GM12878 (cell line): ENCODE data around the gene THSD4.

ENCODE experiments used
- BHLHE40 ChIP-seq, 2 experiments: fragments of 450-650 bp in 1 of 2; IDR thresholded peaks; 2 replicates each; pipeline ENCODE4 v1.6.1; 2011 to 2017; ENCODE audit warnings: low read depth in 2 of 2, borderline replicate concordance in 1 of 2, improper control_type of control experiment in 1 of 2, low read length in 1 of 2, mild to moderate bottlenecking in 1 of 2
- CHD2 ChIP-seq: IDR thresholded peaks from 2 replicates; pipeline ENCODE4 v1.6.1; 2011; ENCODE audit warnings: low read depth, low read length, improper control_type of control experiment, borderline replicate concordance
- EZH2 ChIP-seq: IDR thresholded peaks from 2 replicates; pipeline ENCODE4 v1.6.1; 2012; ENCODE audit warnings: low read depth, mild to moderate bottlenecking, control low read depth, inconsistent platforms, low read length, borderline replicate concordance; ENCODE audit not compliant: control insufficient read depth
- JUND ChIP-seq: IDR thresholded peaks from 2 replicates; pipeline ENCODE4 v1.6.1; 2012; ENCODE audit warnings: low read depth, mild to moderate bottlenecking, low read length, improper control_type of control experiment, moderate library complexity
- MXI1 ChIP-seq: fragments of 150-350 bp; IDR thresholded peaks from 2 replicates; pipeline ENCODE4 v1.6.1; 2011; ENCODE audit warnings: low read depth, mild to moderate bottlenecking, inconsistent platforms, low read length, improper control_type of control experiment
- NFYA ChIP-seq: IDR thresholded peaks from 2 replicates; pipeline ENCODE4 v1.6.1; 2011; ENCODE audit warnings: low read depth, mild to moderate bottlenecking, low read length, improper control_type of control experiment, borderline replicate concordance
- NFYB ChIP-seq: IDR thresholded peaks from 2 replicates; pipeline ENCODE4 v1.6.1; 2011; ENCODE audit warnings: low read depth, mild to moderate bottlenecking, low read length, improper control_type of control experiment, moderate library complexity; ENCODE audit not compliant: insufficient read depth
- SRF ChIP-seq, 2 experiments: IDR thresholded peaks; 2 replicates each; pipeline ENCODE4 v1.6.1; 2011; ENCODE audit warnings: low read depth in 2 of 2, low read length in 2 of 2, mild to moderate bottlenecking in 1 of 2, moderate library complexity in 1 of 2
- TCF7 ChIP-seq: IDR thresholded peaks from 2 replicates; pipeline ENCODE4 v1.6.1; 2014; ENCODE audit warnings: antibody characterized with exemption, borderline replicate concordance
- TF ChIP-seq, protein P1 (sequence below): IDR thresholded peaks from 2 replicates; pipeline ENCODE4 v1.6.1; 2012; ENCODE audit warnings: low read length, inconsistent platforms
- TF ChIP-seq, protein P2 (sequence below), 3 experiments: IDR thresholded peaks in 2 of 3; conservative IDR thresholded peaks in 1 of 3; 2 replicates each; pipeline ENCODE4 v1.5.1; 2011; ENCODE audit warnings: low read depth in 3 of 3, low read length in 3 of 3, mild to moderate bottlenecking in 3 of 3, control low read depth in 2 of 3, moderate library complexity in 2 of 3, inconsistent platforms in 1 of 3, mixed read lengths in 1 of 3; ENCODE audit not compliant: control insufficient read depth in 2 of 3, insufficient read depth in 1 of 3; ENCODE audit errors: extremely low read depth in 1 of 3
- TF ChIP-seq, protein P3 (sequence below): IDR thresholded peaks from 2 replicates; pipeline ENCODE4 v1.6.1; 2012; ENCODE audit warnings: mild to moderate bottlenecking, low read depth, low read length

DNA sequence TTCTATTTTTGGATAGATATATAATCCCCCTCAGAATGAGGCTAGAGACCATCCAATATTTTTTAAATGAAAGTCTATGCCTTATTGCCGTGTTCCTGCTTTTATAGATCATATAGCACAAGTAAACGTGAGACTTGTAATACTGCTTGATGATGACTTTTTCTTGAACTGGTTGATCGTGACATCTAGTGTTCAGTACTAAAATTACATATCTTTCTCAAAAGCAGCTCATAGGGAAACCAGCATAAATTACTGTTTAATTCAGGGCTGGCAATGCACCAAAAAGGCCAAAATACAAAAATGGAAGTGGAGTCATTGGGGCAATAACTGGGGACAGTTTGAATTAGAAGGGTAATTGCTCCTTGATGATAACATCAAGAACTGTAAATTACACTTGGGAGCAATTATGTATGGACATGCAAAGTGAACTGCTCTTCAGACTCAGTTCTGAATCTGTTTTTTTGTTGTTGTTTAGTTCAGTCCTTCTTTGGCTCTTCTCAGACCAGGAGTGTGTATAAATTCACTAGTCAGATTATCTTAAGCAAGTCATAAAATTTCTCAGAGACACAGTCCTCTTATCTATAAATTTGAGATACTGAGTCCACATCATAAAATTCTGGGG, 325.3 kb downstream of the THSD4 start:
- TF ChIP-seq, protein P1, sequence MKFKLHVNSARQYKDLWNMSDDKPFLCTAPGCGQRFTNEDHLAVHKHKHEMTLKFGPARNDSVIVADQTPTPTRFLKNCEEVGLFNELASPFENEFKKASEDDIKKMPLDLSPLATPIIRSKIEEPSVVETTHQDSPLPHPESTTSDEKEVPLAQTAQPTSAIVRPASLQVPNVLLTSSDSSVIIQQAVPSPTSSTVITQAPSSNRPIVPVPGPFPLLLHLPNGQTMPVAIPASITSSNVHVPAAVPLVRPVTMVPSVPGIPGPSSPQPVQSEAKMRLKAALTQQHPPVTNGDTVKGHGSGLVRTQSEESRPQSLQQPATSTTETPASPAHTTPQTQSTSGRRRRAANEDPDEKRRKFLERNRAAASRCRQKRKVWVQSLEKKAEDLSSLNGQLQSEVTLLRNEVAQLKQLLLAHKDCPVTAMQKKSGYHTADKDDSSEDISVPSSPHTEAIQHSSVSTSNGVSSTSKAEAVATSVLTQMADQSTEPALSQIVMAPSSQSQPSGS, result no peak
- TF ChIP-seq SRF (IDR thresholded peaks at IDR 0.05; ENCODE audit: low read depth in 2 of 2, low read length in 2 of 2) (no peak), NFYA (no peak), NFYB (no peak), EZH2 (no peak), BHLHE40 (IDR thresholded peaks at IDR 0.05; ENCODE audit: borderline replicate concordance in 1 of 2, low read depth in 2 of 2, low read length in 1 of 2) (no peak), TCF7 (no peak), CHD2 (no peak), JUND (no peak), MXI1 (no peak)
- TF ChIP-seq, protein P2, sequence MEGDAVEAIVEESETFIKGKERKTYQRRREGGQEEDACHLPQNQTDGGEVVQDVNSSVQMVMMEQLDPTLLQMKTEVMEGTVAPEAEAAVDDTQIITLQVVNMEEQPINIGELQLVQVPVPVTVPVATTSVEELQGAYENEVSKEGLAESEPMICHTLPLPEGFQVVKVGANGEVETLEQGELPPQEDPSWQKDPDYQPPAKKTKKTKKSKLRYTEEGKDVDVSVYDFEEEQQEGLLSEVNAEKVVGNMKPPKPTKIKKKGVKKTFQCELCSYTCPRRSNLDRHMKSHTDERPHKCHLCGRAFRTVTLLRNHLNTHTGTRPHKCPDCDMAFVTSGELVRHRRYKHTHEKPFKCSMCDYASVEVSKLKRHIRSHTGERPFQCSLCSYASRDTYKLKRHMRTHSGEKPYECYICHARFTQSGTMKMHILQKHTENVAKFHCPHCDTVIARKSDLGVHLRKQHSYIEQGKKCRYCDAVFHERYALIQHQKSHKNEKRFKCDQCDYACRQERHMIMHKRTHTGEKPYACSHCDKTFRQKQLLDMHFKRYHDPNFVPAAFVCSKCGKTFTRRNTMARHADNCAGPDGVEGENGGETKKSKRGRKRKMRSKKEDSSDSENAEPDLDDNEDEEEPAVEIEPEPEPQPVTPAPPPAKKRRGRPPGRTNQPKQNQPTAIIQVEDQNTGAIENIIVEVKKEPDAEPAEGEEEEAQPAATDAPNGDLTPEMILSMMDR (IDR thresholded peaks at IDR 0.05 in 2 of 3, conservative IDR thresholded peaks at IDR 0.05 in 1 of 3; ENCODE audit: control insufficient read depth in 2 of 3, extremely low read depth in 1 of 3, insufficient read depth in 1 of 3, low read depth in 3 of 3, low read length in 3 of 3), result peak; percentile 31 to 58 (median 32); a peak in 4 of 6 replicates
- TF ChIP-seq, protein P3, sequence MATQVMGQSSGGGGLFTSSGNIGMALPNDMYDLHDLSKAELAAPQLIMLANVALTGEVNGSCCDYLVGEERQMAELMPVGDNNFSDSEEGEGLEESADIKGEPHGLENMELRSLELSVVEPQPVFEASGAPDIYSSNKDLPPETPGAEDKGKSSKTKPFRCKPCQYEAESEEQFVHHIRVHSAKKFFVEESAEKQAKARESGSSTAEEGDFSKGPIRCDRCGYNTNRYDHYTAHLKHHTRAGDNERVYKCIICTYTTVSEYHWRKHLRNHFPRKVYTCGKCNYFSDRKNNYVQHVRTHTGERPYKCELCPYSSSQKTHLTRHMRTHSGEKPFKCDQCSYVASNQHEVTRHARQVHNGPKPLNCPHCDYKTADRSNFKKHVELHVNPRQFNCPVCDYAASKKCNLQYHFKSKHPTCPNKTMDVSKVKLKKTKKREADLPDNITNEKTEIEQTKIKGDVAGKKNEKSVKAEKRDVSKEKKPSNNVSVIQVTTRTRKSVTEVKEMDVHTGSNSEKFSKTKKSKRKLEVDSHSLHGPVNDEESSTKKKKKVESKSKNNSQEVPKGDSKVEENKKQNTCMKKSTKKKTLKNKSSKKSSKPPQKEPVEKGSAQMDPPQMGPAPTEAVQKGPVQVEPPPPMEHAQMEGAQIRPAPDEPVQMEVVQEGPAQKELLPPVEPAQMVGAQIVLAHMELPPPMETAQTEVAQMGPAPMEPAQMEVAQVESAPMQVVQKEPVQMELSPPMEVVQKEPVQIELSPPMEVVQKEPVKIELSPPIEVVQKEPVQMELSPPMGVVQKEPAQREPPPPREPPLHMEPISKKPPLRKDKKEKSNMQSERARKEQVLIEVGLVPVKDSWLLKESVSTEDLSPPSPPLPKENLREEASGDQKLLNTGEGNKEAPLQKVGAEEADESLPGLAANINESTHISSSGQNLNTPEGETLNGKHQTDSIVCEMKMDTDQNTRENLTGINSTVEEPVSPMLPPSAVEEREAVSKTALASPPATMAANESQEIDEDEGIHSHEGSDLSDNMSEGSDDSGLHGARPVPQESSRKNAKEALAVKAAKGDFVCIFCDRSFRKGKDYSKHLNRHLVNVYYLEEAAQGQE, result no peak
